GM23338 (cell line): ENCODE results near the gene UPP1. TPM values are rescaled to one million over a fixed set of nuclear protein-coding genes. Genes with fewer than 3 reads are reported as not detected.

ENCODE experiments used
- ATAC-seq: fragments of 200-7000 bp; cut with Tn5 transposase; 3 replicates; pipeline ENCODE4 v1.9.1; 2020
- DNase-seq: peaks from one replicate; pipeline ENCODE4 v3.0.0-alpha.2; 2015; ENCODE audit warnings: low spot score
- H2AFZ ChIP-seq: fragments of 200-600 bp; sonication (generic); 2 replicates; pipeline ENCODE4 v1.8.0; 2016; ENCODE audit warnings: antibody characterized with exemption, mild to moderate bottlenecking, moderate library complexity
- H3F3A ChIP-seq: fragments of 200-600 bp; sonication (generic); replicated peaks from 2 replicates; pipeline ENCODE4 v1.8.0; 2017; ENCODE audit warnings: antibody characterized with exemption, mixed run types, low read depth
- H3K27ac ChIP-seq: fragments of 200-600 bp; sonication (generic); 2 replicates; pipeline ENCODE4 v1.6.1; 2016; ENCODE audit warnings: low read depth
- H3K27me3 ChIP-seq: fragments of 200-600 bp; sonication (generic); 2 replicates; pipeline ENCODE4 v1.8.0; 2016; ENCODE audit warnings: mild to moderate bottlenecking, mixed run types, moderate library complexity; ENCODE audit not compliant: insufficient read depth
- H3K36me3 ChIP-seq: fragments of 200-600 bp; sonication (generic); 2 replicates; pipeline ENCODE4 v1.8.0; 2016; ENCODE audit warnings: mild to moderate bottlenecking; ENCODE audit not compliant: insufficient read depth
- H3K4me1 ChIP-seq: fragments of 200-600 bp; sonication (generic); 2 replicates; pipeline ENCODE4 v1.8.0; 2016; ENCODE audit warnings: mild to moderate bottlenecking, moderate library complexity; ENCODE audit not compliant: insufficient read depth
- H3K4me2 ChIP-seq: fragments of 200-600 bp; sonication (generic); 2 replicates; pipeline ENCODE4 v1.7.1; 2017; ENCODE audit warnings: mixed run types
- H3K4me3 ChIP-seq: fragments of 200-600 bp; sonication (generic); 2 replicates; pipeline ENCODE4 v1.6.1; 2016; ENCODE audit warnings: mixed run types
- H3K79me2 ChIP-seq: fragments of 200-600 bp; sonication (generic); replicated peaks from 2 replicates; pipeline ENCODE4 v1.8.0; 2017; ENCODE audit warnings: mild to moderate bottlenecking; ENCODE audit not compliant: insufficient read depth
- H3K9me2 ChIP-seq: fragments of 200-600 bp; sonication (generic); 2 replicates; pipeline ENCODE4 v1.8.0; 2017; ENCODE audit not compliant: insufficient read depth
- H4K20me1 ChIP-seq: fragments of 200-600 bp; sonication (generic); replicated peaks from 2 replicates; pipeline ENCODE4 v1.8.0; 2017; ENCODE audit warnings: mild to moderate bottlenecking; ENCODE audit not compliant: insufficient read depth
- H3K27ac Mint-ChIP-seq: 2 replicates; pipeline ENCODE4 v1.8.0; 2020; ENCODE audit warnings: inconsistent platforms, mild to moderate bottlenecking, moderate library complexity, mixed read lengths
- H3K27me3 Mint-ChIP-seq: 3 replicates; pipeline ENCODE4 v1.8.0; 2022; ENCODE audit warnings: low read depth, mild to moderate bottlenecking, moderate library complexity, mixed read lengths, inconsistent platforms; ENCODE audit not compliant: insufficient read depth, poor library complexity
- H3K36me3 Mint-ChIP-seq: 3 replicates; pipeline ENCODE4 v1.8.0; 2021; ENCODE audit warnings: low read depth, mild to moderate bottlenecking, inconsistent platforms, moderate library complexity, mixed read lengths
- H3K4me1 Mint-ChIP-seq: 3 replicates; pipeline ENCODE4 v1.8.0; 2020; ENCODE audit warnings: mild to moderate bottlenecking, inconsistent platforms, mixed read lengths
- H3K4me3 Mint-ChIP-seq: 3 replicates; pipeline ENCODE4 v1.8.0; 2021; ENCODE audit warnings: moderate library complexity, mild to moderate bottlenecking, inconsistent platforms, mixed read lengths
- H3K9me3 Mint-ChIP-seq: 3 replicates; pipeline ENCODE4 v1.8.0; 2020; ENCODE audit warnings: moderate library complexity, mild to moderate bottlenecking, inconsistent platforms, mixed read lengths
- CREB1 ChIP-seq: fragments of 250-450 bp; sonication (Bioruptor Pico); IDR thresholded peaks from 2 replicates; pipeline ENCODE4 v1.5.0; 2020; ENCODE audit warnings: low read depth, mild to moderate bottlenecking, moderate library complexity
- CTCF ChIP-seq, 2 experiments: fragments of 200-600 bp in 1 of 2; sonication (generic) in 1 of 2; conservative IDR thresholded peaks; 2 replicates each; pipeline versions ENCODE4 v1.5.1 to v1.6.1; 2016 to 2017; ENCODE audit warnings: antibody characterized with exemption in 2 of 2, low read depth in 2 of 2, mild to moderate bottlenecking in 2 of 2, moderate library complexity in 1 of 2
- ETS1 ChIP-seq: IDR thresholded peaks from 2 replicates; pipeline ENCODE4 v1.6.1; 2016; ENCODE audit warnings: antibody characterized with exemption
- EZH2 ChIP-seq: fragments of 200-600 bp; sonication (generic); IDR thresholded peaks from one replicate; pipeline ENCODE4 v1.8.0; 2017; ENCODE audit warnings: antibody characterized with exemption, mild to moderate bottlenecking, low read depth; ENCODE audit not compliant: unreplicated experiment
- EZH2phosphoT487 ChIP-seq: fragments of 200-600 bp; sonication (generic); IDR thresholded peaks from one replicate; pipeline ENCODE4 v1.8.1; 2018; ENCODE audit warnings: antibody characterized with exemption; ENCODE audit not compliant: unreplicated experiment
- JUNB ChIP-seq: IDR thresholded peaks from one replicate; pipeline ENCODE4 v1.6.1; 2016; ENCODE audit warnings: antibody characterized with exemption; ENCODE audit not compliant: unreplicated experiment
- NANOG ChIP-seq: IDR thresholded peaks from 2 replicates; pipeline ENCODE4 v1.6.1; 2016; ENCODE audit warnings: antibody characterized with exemption, borderline replicate concordance
- POLR2AphosphoS5 ChIP-seq: IDR thresholded peaks from 2 replicates; pipeline ENCODE4 v1.6.1; 2016; ENCODE audit warnings: antibody characterized with exemption, low read depth
- REST ChIP-seq: IDR thresholded peaks from one replicate; pipeline ENCODE4 v1.6.1; 2018; ENCODE audit warnings: antibody characterized with exemption; ENCODE audit not compliant: unreplicated experiment
- STAT1 ChIP-seq: IDR thresholded peaks from one replicate; pipeline ENCODE4 v1.6.1; 2016; ENCODE audit warnings: antibody characterized with exemption; ENCODE audit not compliant: unreplicated experiment
- ZNF114 ChIP-seq: fragments of 250-450 bp; sonication (Bioruptor Pico); IDR thresholded peaks from 2 replicates; pipeline ENCODE4 v1.5.0; 2020; ENCODE audit warnings: mild to moderate bottlenecking, moderate library complexity
- ZNF331 ChIP-seq: fragments of 250-450 bp; sonication (Bioruptor Pico); IDR thresholded peaks from 2 replicates; pipeline ENCODE4 v1.5.0; 2020; ENCODE audit warnings: low read depth, mild to moderate bottlenecking, moderate library complexity
- ZNF462 ChIP-seq: fragments of 250-450 bp; sonication (Bioruptor Pico); IDR thresholded peaks from 2 replicates; pipeline ENCODE4 v1.5.0; 2020; ENCODE audit warnings: mild to moderate bottlenecking, moderate library complexity
- polyA plus RNA-seq: library from polyadenylated mRNA; unstranded; fragments of >200 nt; fragmentation: Nextera tagmentation; extraction: Ambion mirVana; gene quantifications from 2 replicates; pipeline ENCODE4 v1.2.1, GENCODE V29; 2016
- total RNA-seq: library from RNA; depleted of rRNA; stranded (reverse); fragments of >200 nt; shearing (Covaris generic); gene quantifications from 2 replicates; pipeline ENCODE4 v1.2.3, GENCODE V29; 2014

UPP1 gene
- total and polyA plus RNA-seq, 2 experiments from 2014 or later, result 22.7 to 43.5 TPM

- H2AFZ ChIP-seq, result no peak overlapping the region
- H3K79me2 ChIP-seq, result no peaks in the 10 kb centered on the region
- H3K36me3 ChIP-seq, result no peaks in the 10 kb centered on the region
- no peaks in the 10 kb centered on the region for H3K4me1 Mint-ChIP-seq
- H4K20me1 ChIP-seq, result no peaks in the 10 kb centered on the region
- peaks cover 10% of the 10 kb centered on the region; the same call in 2 of the 3 replicates for H3K9me3 Mint-ChIP-seq
- no peak overlapping the region for H3K27ac ChIP-seq
- no peak overlapping the region for H3K4me3 Mint-ChIP-seq
- no peaks in the 10 kb centered on the region for H3K4me1 ChIP-seq
- no peak overlapping the region for H3K4me2 ChIP-seq
- DNase-seq (no peak), ATAC-seq (no peak)
- H3K27me3 ChIP-seq, result no peaks in the 10 kb centered on the region
- TF ChIP-seq ZNF462 (CRISPR knock-in tag), result no peak
- no peak for TF ChIP-seq CTCF (conservative IDR thresholded peaks at IDR 0.05; ENCODE audit: low read depth in 2 of 2)
- TF ChIP-seq STAT1, result no peak
- no peak for TF ChIP-seq EZH2
- no peak for TF ChIP-seq ETS1
- TF ChIP-seq CREB1 (CRISPR knock-in tag), result no peak
- TF ChIP-seq ZNF331 (CRISPR knock-in tag), result no peak
- TF ChIP-seq JUNB, result no peak
- TF ChIP-seq REST, result no peak
- TF ChIP-seq EZH2phosphoT487, result no peak
- no peak for TF ChIP-seq POLR2AphosphoS5
- no peak for TF ChIP-seq NANOG
- TF ChIP-seq ZNF114 (CRISPR knock-in tag), result no peak
- no peaks in the 10 kb centered on the region for H3K9me2 ChIP-seq
- H3K27ac Mint-ChIP-seq, result no peak overlapping the region
- peaks cover 1% of the 10 kb centered on the region for H3K27me3 Mint-ChIP-seq
- H3F3A ChIP-seq, result no peaks in the 10 kb centered on the region
- H3K4me3 ChIP-seq, result no peak overlapping the region
- H3K36me3 Mint-ChIP-seq, result no peaks in the 10 kb centered on the region
Observed at GRCh38 chr7:48058990-48059389, 30.1 kb upstream of the UPP1 start.
